GM18520 (cell line): Measurements from ENCODE around the gene RBM47.

Experiments
- ATAC-seq: cut with Tn5 transposase; IDR thresholded peaks from one replicate; pipeline ENCODE4 v1.9.1; 2021; ENCODE audit not compliant: unreplicated experiment

Gene RBM47

DNA sequence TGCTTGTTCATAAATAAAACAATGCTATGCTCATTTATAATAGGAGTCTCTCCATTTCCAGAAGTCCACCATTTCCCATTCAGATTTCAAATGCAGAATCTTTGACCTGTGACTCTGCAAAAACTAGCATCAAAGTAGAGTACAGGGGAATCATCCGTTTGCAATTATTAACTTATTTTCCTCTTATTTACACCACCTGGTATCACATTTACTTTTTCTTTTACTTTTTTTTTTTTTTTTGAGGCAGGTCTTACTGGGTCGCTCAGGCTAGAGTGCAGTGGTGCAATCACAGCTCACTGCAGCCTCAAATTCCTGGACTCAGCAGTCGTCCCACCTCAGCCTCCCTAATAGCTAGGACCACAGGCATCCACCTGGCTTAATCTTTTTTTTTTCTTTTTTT, 37.6 kb downstream of the RBM47 start:
- ATAC-seq: no peak

- no peak for ATAC-seq
Measured at GRCh38 chr4:40587826-40588225, 41.8 kb downstream of the RBM47 start.

DNA sequence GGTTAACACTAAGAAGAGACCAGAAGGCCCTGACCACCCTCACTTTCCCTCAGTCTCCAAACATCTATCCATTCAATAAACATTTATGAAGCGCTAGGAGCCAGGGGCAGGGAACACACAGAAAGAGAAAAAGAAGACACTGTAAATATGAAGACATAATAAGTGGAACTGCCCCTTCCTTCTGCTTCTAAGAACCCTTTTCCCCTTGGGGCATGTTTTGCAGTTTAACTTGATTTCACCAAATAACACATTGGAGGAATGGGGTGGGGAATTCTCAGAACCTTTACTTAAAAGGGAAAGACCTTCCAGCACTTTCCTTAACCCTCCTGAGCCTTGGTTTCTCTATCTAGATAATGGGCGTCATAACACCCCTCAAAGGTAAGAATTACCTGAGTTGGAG, 42.3 kb downstream of the RBM47 start:
- ATAC-seq: no peak

- no peak for ATAC-seq
Measured at GRCh38 chr4:40586729-40587128, 42.9 kb downstream of the RBM47 start.

DNA sequence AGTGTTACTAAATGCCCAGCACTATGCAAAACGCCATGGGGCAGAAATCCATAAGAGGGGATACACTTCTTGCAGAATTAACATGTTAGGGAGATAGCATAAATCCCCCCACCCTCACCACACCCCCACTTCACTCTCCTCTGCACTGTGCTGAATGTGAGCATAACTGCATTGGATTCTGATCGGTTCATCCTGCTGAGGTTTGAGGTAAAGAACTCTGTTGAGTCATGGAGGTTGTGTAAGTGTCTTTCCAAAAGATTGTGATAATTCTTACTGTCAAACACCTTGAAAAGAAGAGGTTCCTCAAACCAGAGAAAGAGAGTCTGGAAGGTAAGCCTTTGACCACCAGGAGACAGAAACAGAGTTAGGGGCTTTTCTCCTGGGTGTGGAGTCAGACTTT, 43.6 kb downstream of the RBM47 start:
- no peak for ATAC-seq

DNA sequence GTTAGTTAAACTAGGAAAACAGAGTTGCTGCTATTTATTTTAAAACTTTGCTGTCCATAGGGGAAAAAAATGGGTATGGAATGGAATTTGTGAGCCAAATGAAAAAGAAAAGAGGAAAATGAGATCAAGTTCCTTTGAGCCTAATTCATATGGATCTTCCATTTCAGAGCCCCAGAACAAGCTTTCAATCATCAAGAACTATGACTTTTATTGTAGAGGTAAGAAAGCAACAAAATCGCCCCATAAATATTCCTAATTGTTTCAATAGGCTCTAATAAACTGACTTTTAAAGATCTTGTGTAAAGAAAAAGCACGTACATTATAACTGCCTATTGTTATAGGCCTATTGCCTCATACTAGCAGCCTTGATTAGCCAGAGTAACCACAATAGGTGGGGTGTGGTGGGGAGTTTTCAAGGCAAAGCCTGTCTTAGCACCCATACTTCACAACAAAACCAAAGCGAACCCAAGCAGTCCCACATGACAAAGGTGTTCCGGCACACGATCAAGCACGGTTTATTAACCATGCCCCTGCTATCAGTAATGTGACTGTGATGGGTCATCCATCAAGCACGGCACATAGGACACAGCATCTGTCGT, 44.4 kb downstream of the RBM47 start:
- ATAC-seq: no peak

- ATAC-seq: no peak
Measured at GRCh38 chr4:40584517-40585141, 45.0 kb downstream of the RBM47 start.

- no peak for ATAC-seq
Measured at GRCh38 chr4:40583850-40584439, 45.7 kb downstream of the RBM47 start.

- ATAC-seq: no peak
Measured at GRCh38 chr4:40582413-40582812, 47.3 kb downstream of the RBM47 start.

DNA sequence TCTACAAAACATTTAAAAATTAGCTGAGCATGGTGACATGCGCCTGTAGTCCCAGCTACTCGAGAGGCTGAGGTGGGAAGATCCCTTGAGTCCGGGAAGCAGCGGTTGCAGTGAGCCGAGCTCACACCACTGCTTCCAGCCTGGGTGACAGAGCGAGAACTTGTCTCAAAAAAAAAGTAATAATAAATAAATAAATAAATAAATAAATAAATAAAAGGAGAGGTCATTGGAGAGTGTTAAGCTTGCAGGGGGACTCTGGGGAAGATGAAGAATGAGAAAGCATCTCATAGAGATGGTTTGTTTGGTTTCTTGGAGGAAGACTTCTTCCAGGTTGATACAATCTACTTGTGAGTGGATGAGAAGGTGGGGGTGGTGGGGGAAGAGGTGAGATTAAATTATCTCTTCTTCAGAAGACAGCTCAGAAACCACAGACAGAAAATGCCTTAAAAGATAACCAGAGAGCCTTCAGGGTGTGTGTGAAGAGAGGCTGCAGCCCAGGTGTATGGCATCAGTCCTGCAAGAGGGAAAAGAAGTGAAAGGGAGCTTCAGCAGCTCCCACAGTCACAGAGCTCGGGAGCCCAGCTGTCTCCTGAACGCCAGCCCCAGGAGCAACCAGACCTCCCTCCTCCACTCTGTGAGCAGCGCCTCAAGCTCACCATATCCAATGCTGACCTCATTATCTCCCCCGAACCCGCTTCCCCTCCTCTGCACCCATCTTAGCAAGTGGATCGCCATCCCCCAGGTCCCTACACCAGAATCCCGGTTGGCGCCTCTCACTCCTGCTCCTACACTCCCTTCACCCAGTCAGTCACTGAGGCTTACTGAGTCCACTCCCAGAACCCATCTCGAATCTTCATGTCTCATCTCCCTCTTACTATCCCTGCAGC, 48.2 kb downstream of the RBM47 start:
- ATAC-seq: no peak

DNA sequence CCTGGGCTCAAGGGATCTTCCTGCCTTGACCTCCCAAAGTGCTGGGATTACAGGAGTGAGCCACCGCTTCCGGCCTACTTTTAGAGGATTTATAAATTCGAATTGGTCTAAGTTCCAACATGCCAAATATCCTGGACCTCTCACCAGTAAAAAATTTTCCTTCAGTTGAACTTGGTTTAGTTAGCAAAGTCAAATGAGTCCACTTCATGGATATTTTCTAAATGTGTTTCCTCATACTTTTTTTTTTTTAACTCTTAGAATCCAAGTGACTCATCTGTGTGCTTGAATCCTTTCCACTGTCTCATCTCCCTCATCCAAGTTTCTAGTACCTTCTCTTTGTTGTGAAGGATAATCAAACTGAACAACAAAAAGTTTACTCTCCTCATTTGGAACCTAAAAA, 49.7 kb downstream of the RBM47 start:
- ATAC-seq: no peak

DNA sequence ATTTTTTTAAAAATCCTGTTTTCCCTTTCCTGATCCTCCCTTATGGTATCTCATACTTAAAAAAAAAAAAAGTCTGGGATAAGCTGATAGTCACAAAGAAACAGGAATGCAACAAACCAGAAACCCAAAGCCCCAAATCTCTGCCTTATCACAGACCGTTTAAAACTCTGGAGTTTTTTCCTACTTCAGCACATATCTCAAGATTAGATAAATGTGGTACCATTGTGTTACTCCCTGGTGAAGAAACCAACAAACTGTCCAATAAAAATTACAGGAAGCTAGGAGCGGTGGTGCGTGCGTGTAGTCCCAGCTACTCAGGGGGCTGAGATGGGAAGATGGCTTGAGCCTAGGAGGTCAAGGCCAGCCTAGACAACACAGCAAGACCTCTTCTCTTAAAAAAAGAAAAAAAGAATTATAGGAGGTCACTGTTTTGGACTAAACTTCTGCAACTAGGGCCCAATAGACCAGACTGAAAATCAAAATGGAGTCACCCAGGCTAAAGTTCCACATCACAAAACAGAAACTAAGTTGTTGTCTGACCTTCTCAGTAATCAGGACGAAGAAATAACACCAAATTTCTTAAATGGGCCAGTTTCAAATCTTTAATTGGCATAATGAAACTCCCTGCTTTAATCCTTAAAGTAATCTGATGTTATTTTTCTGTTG, 51.9 kb downstream of the RBM47 start:
- ATAC-seq: no peak

DNA sequence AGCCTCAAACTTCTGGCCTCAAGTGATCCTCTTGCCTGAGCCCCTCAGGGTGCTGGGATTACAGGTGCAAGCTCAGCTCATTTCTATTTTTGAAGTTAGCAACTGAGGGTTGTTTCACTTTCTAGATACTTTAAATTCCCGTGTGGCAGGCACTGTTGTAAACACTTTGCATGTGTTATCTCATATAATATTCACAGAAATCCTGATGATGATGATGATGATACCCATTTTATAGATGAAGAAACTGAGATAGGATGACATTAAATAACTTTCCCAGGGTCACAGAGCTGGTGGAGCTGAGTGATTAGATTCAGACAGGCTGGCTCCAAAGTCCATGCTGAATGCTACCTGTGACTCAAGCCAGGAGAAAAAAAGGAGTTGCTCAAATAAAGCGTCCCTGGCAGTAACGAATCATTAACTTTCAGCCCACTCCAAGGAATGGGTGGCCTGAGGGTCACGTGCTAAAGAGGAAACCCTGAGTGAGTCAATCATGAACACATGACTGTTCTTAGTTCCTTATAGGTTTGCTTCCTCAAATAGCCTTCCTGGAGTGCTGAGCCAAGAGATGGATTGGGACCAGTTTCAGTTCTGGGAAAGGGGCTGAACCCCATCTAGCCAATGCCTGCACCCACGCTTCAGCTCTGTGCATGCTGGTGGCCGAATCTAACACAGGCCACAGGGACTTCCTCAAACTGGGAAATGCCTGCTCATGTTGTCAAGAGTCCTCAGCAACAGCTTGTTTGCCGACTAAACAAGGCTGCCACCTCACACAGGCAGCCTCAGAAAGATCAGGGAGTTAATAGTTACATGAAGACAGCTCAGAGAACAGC, 52.8 kb downstream of the RBM47 start:
- peak; percentile 57 for ATAC-seq

DNA sequence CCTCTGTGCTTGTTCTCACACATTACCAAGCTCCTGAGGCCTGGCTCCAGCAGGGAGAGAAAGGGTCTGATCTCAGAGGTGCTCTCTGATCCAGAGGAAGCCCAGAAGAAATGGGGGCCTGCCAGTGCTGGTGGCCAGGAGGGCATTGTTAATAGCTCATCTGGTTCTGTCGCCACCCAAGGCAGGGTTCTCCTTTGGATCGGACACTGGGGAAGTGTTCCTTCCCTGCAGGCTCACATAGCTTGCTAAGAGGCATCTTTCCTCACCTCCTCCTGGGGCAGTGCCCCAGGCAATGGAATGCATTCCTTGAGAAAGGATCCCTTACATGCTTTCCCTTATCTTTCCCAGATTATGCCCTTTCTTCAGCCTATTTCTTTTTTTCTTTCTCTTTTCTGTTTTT, 53.8 kb downstream of the RBM47 start:
- ATAC-seq: no peak

GRCh38 chr4:40573593-40574311, 55.9 kb downstream of the RBM47 start:
- ATAC-seq: no peak

- ATAC-seq: no peak
Measured at GRCh38 chr4:40572692-40573310, 56.9 kb downstream of the RBM47 start.

DNA sequence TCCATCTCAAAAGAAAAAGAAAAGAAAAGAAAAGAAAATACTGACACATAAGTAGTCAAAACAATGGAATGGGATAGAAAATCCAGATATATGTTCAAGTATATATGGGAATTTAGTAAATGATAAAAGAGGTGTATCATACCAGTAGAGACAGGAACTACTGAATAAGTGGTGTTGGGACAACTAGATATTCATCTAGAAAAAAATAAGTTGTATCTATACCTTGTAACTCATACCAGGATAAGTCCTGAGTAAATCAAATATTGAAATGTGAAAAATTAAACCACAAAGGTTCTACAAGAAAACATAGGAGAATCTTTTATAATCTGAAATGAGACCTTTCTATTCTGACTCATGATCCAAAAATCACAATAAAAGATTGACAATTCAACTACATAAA, 58.5 kb downstream of the RBM47 start:
- no peak for ATAC-seq

DNA sequence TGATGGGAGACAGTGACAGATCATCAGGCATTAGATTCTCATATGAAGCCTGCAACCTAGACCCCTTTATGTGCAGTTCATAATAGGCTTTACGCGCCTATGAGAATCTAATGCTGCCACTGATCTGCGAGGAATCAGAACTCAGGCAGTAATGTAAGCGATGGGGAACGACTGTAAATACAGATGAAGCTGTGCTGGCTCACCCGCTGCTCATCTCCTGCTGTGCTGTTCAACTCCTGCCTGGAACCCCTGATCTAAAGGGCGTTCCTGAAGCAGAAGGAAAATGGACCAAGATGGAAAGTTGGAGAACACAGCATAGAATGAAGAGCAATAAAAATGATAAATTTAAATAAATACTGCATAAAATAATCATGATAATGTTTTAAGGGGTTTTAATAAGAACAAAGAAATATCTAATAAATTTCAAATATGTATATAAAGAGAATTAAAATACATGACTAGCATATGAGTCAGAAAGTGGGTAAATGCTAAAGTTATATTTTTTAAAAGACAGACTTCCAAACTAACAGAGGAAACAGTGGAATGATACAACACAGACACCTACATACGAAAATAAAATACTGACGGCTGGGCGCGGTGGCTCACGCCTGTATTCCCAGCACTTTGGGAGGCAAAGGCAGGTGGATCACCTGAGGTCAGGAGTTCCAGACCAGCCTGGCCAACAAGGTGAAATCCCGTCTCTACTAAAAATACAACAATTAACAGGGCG, 59.2 kb downstream of the RBM47 start:
- ATAC-seq: no peak
